ENCODE results near the gene CYB5RL.

CYB5RL gene, protein sequence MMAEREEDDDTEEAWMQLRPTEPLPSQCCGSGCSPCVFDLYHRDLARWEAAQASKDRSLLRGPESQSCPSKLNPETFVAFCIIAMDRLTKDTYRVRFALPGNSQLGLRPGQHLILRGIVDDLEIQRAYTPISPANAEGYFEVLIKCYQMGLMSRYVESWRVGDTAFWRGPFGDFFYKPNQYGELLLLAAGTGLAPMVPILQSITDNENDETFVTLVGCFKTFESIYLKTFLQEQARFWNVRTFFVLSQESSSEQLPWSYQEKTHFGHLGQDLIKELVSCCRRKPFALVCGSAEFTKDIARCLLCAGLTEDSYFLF

DNA sequence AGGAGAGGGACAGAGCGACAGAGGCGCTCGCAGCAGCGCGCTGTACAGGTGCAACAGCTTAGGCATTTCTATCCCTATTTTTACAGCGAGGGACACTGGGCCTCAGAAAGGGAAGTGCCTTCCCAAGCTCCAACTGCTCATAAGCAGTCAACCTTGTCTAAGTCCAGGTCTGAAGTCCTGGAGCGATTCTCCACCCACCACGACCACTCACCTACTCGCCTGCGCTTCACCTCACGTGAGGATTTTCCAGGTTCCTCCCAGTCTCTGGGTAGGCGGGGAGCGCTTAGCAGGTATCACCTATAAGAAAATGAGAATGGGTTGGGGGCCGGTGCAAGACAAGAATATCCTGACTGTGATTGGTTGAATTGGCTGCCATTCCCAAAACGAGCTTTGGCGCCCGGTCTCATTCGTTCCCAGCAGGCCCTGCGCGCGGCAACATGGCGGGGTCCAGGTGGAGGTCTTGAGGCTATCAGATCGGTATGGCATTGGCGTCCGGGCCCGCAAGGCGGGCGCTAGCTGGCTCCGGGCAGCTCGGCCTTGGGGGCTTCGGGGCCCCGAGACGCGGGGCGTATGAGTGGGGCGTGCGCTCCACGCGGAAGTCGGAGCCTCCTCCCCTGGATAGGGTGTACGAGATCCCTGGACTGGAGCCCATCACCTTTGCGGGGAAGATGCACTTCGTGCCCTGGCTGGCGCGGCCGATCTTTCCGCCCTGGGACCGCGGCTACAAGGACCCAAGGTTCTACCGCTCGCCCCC is at the start of gene CYB5RL, which contains the start of gene MRPL37:
Gene CYB5RL, minus strand, starts transcription at position 266 of the 754 bp plus-strand sequence. CDS start 4,414 bp downstream, outside the sequence.
Gene MRPL37, plus strand, starts transcription at position 403 of the 754 bp plus-strand sequence. Its CDS starts 77 bp downstream, at position 480.
- Histone ChIP-seq H3K4me3 (peak within 1 kb of the TSS; percentile 87), H3K9ac (ENCODE audit: insufficient read length) (peak within 1 kb of the TSS; percentile 91), H3K9me3 (ENCODE audit: low read depth, low read length) (no peaks in the 10 kb centered on the region), H3K36me3 (ENCODE audit: insufficient read depth, low read length) (peaks cover 20% of the 10 kb centered on the region), H3K27ac (no peak within 1 kb of the TSS)
- peak; percentile 96 for DNase-seq (ENCODE audit: low read depth, low spot score)
- no peak for TF ChIP-seq EZH2 (IDR thresholded peaks at IDR 0.05)
- TF ChIP-seq POLR2AphosphoS5 (IDR thresholded peaks at IDR 0.05; ENCODE audit: borderline replicate concordance, low read depth, low read length): peak; percentile 95

DNA sequence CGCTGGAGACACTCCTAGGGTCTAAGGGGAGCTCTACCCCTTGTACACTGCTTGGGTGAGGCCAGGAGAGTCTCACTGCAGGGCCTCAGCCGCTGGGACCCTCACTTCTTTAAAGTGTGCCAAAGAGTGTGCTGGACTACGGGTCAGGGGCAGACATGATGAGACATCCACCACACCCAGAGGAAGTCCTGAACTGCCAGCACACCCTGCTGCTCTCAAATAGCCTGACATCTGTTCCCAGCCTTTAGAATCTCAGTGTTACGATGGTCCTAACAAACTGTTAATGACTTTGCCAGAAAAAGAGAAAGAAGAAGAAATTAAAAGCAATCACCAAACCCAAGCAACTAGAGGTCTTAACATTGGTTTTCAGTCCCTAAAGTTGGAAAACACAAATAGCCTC is 49.1 kb upstream of the CYB5RL start:
- Histone ChIP-seq H3K27ac (no peak overlapping the region), H3K36me3 (ENCODE audit: insufficient read depth, low read length) (no peaks in the 10 kb centered on the region; the same call in 1 of the 2 replicates), H3K4me3 (no peak overlapping the region), H3K9me3 (ENCODE audit: low read depth, low read length) (no peaks in the 10 kb centered on the region), H3K9ac (ENCODE audit: insufficient read length) (no peak overlapping the region)
- no peak for TF ChIP-seq EZH2 (IDR thresholded peaks at IDR 0.05)
- no peak for TF ChIP-seq POLR2AphosphoS5 (IDR thresholded peaks at IDR 0.05; ENCODE audit: borderline replicate concordance, low read depth, low read length)
- TF ChIP-seq FOXP2 (optimal IDR thresholded peaks at IDR 0.05; ENCODE audit: control extremely low read depth, extremely low read length, insufficient read depth): no peak
- DNase-seq (ENCODE audit: low read depth, low spot score): no peak

DNA sequence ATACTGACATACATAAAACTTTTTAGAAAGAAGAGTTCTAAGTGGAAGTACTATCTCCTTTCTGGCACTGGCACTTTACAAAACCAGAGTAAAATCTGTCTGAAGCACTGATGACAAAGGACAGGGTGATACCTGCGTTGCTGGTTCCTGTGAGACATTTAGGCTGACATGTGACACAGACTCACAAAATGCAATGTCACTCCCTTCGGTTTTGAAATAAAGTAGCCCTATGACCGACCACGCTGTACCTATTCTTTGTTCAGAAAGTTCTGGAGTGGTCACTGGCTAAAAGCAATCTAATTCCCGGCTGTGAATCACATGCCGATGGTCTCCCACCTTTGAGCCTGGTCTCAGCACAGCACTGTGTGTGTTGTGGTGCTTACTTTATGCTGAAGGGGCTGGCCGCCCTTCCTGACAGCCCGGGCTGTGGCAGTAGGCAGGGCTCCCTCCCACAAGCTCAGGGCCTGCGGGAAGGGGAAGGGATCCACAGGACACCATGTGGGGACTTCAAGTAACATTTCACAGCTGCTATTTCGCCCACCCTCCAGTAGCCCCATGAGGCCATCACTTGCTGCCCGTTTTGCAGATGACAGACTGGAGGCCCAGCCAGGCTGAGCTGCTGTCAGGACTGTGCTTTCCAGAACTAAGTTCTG is 48.2 kb upstream of the CYB5RL start:
- Histone ChIP-seq H3K9me3 (ENCODE audit: low read depth, low read length) (no peaks in the 10 kb centered on the region), H3K4me3 (no peak overlapping the region), H3K36me3 (ENCODE audit: insufficient read depth, low read length) (peaks cover 3% of the 10 kb centered on the region; the same call in 1 of the 2 replicates), H3K9ac (ENCODE audit: insufficient read length) (no peak overlapping the region), H3K27ac (no peak overlapping the region)
- no peak for DNase-seq (ENCODE audit: low read depth, low spot score)
- no peak for TF ChIP-seq FOXP2 (optimal IDR thresholded peaks at IDR 0.05; ENCODE audit: control extremely low read depth, extremely low read length, insufficient read depth)
- TF ChIP-seq EZH2 (IDR thresholded peaks at IDR 0.05): no peak
- TF ChIP-seq POLR2AphosphoS5 (IDR thresholded peaks at IDR 0.05; ENCODE audit: borderline replicate concordance, low read depth, low read length): no peak

DNA sequence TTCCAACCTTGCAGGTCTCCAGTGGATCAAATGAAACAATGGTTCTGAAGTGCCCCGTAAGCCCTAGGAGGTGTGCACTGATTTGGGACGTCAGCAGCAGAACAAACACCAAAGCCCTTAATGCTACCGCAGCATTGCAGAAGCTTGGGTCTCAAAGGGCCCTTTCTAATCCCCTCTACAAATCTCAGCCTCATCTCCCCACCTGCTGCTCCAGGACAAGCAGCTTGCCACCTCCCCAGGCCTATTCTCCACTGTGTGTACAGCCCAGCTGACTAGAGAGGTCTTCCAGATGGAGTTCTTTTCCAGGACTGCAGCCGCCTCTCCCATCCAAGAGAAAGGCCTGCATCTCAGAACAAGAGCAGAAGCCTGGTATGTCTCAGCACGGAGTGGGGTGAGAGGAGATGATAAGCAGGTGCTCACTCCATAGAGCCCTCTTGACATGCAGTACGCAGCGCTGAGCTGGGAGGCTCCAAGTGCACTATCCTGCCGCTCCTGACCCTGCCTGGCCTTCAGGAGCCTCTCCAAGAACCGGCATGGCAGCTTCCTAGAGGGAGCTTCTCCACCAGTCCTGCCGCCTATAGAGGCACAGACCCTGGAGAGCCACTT is 46.4 kb upstream of the CYB5RL start:
- Histone ChIP-seq H3K9ac (ENCODE audit: insufficient read length) (no peak overlapping the region), H3K27ac (no peak overlapping the region), H3K4me3 (no peak overlapping the region), H3K9me3 (ENCODE audit: low read depth, low read length) (no peaks in the 10 kb centered on the region), H3K36me3 (ENCODE audit: insufficient read depth, low read length) (peaks cover 4% of the 10 kb centered on the region; the same call in 1 of the 2 replicates)
- DNase-seq (ENCODE audit: low read depth, low spot score): no peak
- TF ChIP-seq EZH2 (IDR thresholded peaks at IDR 0.05) (no peak), FOXP2 (optimal IDR thresholded peaks at IDR 0.05; ENCODE audit: control extremely low read depth, extremely low read length, insufficient read depth) (no peak), POLR2AphosphoS5 (IDR thresholded peaks at IDR 0.05; ENCODE audit: borderline replicate concordance, low read depth, low read length) (no peak)

DNA sequence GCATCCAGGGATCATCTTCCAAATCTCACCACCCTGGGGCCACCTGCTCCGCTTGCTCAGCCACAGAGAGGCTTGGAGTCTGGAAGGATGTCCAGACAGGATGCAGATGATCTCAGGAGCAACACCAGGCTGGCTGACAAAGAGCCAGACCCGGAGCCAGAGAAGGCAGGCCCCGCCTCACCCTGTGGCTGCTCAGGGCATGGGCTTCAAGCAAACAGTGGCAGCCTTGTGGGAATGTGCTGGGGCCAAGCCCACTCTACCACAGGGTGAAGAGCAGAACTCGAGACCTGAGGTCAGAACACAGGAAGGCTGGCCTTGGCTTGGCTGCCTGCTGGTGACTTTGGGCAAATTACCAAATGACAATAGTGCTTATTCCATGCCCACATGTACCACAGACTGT is 45.7 kb upstream of the CYB5RL start:
- Histone ChIP-seq H3K4me3 (no peak overlapping the region), H3K9ac (ENCODE audit: insufficient read length) (no peak overlapping the region), H3K27ac (no peak overlapping the region), H3K9me3 (ENCODE audit: low read depth, low read length) (no peaks in the 10 kb centered on the region), H3K36me3 (ENCODE audit: insufficient read depth, low read length) (peaks cover 4% of the 10 kb centered on the region; the same call in 1 of the 2 replicates)
- no peak for TF ChIP-seq POLR2AphosphoS5 (IDR thresholded peaks at IDR 0.05; ENCODE audit: borderline replicate concordance, low read depth, low read length)
- no peak for TF ChIP-seq EZH2 (IDR thresholded peaks at IDR 0.05)
- no peak for TF ChIP-seq FOXP2 (optimal IDR thresholded peaks at IDR 0.05; ENCODE audit: control extremely low read depth, extremely low read length, insufficient read depth)
- no peak for DNase-seq (ENCODE audit: low read depth, low spot score)

DNA sequence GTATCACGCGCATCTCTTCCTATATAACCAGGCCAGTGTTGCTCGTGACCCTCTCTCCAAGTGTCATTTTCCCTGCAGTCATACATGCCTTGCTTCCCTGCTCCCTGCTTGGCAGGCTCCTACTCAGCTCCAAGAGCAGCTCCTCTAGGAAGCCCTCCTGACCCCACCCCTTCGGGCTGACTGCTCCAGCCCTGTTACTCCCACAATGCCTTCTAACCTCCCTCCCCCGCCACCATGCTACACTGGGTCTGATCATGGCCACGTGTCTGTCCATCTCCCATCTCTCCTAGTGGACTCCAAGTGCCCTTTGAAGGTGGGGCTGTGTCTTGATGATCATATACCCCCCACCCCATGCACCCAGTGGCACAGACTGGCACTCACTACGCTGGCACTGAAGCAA is 44.8 kb upstream of the CYB5RL start:
- DNase-seq (ENCODE audit: low read depth, low spot score): no peak
- H3K9me3 ChIP-seq (ENCODE audit: low read depth, low read length): no peaks in the 10 kb centered on the region
- no peak overlapping the region for H3K9ac ChIP-seq (ENCODE audit: insufficient read length)
- no peak for TF ChIP-seq FOXP2 (optimal IDR thresholded peaks at IDR 0.05; ENCODE audit: control extremely low read depth, extremely low read length, insufficient read depth)
- no peak for TF ChIP-seq EZH2 (IDR thresholded peaks at IDR 0.05)
- TF ChIP-seq POLR2AphosphoS5 (IDR thresholded peaks at IDR 0.05; ENCODE audit: borderline replicate concordance, low read depth, low read length): no peak
- H3K36me3 ChIP-seq (ENCODE audit: insufficient read depth, low read length): peaks cover 5% of the 10 kb centered on the region; the same call in 1 of the 2 replicates
- no peak overlapping the region for H3K27ac ChIP-seq
- no peak overlapping the region for H3K4me3 ChIP-seq

DNA sequence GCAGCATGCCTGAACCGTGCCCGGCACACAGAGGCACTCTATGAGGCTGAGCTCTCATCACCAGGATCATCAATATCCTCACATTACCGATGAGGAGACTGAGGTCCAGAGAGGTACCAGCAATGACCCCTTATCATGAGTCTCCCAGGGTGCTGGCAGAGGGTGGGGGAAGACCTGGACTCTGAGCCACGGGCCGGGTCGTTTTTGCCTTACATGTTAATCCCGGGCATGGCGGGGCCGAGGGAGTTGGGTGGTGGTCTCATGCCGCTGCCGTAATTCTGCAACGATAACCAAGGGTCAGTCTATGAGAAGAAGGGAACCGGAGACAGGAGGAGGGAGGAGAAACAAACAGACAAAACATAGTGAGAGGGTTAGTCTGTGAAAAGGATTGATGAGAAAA is 43.2 kb upstream of the CYB5RL start:
- no peak overlapping the region for H3K4me3 ChIP-seq
- TF ChIP-seq FOXP2 (optimal IDR thresholded peaks at IDR 0.05; ENCODE audit: control extremely low read depth, extremely low read length, insufficient read depth) (no peak), POLR2AphosphoS5 (IDR thresholded peaks at IDR 0.05; ENCODE audit: borderline replicate concordance, low read depth, low read length) (no peak)
- H3K9me3 ChIP-seq (ENCODE audit: low read depth, low read length): no peaks in the 10 kb centered on the region
- no peak for DNase-seq (ENCODE audit: low read depth, low spot score)
- peaks cover 21% of the 10 kb centered on the region; the same call in 1 of the 2 replicates for H3K36me3 ChIP-seq (ENCODE audit: insufficient read depth, low read length)
- no peak overlapping the region for H3K9ac ChIP-seq (ENCODE audit: insufficient read length)
- H3K27ac ChIP-seq: no peak overlapping the region

DNA sequence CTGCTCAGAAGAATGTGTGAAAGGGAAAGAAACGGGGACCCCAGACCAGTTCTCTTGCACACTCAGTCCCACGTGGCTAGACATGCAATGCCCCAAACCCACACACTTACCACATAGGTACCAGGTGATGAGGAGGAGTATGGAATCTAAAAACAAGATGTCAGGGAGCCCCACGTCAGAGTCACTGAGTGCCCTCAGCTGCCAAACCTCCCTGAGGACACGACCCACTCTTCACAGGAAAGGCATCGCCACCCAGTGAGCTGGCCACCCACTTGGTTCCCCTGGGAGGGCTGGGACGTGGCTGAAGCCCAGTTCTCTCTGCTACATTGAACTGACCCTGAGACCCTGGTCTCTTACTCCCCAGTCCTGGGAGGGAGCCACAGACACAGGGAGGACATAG is 41.5 kb upstream of the CYB5RL start:
- H3K9ac ChIP-seq (ENCODE audit: insufficient read length): no peak overlapping the region
- peaks cover 38% of the 10 kb centered on the region for H3K36me3 ChIP-seq (ENCODE audit: insufficient read depth, low read length)
- H3K4me3 ChIP-seq: no peak overlapping the region
- no peak overlapping the region for H3K27ac ChIP-seq
- TF ChIP-seq FOXP2 (optimal IDR thresholded peaks at IDR 0.05; ENCODE audit: control extremely low read depth, extremely low read length, insufficient read depth) (no peak), EZH2 (IDR thresholded peaks at IDR 0.05) (no peak), POLR2AphosphoS5 (IDR thresholded peaks at IDR 0.05; ENCODE audit: borderline replicate concordance, low read depth, low read length) (no peak)
- no peaks in the 10 kb centered on the region for H3K9me3 ChIP-seq (ENCODE audit: low read depth, low read length)
- DNase-seq (ENCODE audit: low read depth, low spot score): no peak

Measured in SK-N-MC (cell line).